NCI-H146 (cell line): ENCODE measurements around the gene ASPN.

Experiments
- DNase-seq: peaks from one replicate; lab custom pipeline; 2025; lab: John Stamatoyannopoulos, UW

Gene ASPN

DNA sequence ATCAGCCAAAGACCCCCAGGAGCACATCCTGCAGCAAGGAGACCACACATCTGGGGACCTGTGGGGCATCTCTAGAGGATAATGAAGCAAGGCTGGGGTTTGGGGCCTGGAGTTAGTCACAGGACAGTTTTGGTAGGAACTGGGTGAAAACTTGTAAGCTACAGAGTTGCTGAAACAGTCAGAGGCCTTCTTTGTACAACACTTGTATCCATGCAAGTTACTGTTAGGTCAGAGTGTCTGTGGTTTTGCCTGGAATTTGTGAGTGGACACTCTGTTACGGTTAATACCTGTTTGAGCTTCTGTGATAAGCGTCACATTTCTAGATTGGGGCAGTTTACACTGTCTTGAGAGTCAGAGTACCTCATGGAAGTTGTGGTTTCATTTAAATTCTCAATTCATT is 22.6 kb upstream of the ASPN start:
- DNase-seq, result no peak

DNA sequence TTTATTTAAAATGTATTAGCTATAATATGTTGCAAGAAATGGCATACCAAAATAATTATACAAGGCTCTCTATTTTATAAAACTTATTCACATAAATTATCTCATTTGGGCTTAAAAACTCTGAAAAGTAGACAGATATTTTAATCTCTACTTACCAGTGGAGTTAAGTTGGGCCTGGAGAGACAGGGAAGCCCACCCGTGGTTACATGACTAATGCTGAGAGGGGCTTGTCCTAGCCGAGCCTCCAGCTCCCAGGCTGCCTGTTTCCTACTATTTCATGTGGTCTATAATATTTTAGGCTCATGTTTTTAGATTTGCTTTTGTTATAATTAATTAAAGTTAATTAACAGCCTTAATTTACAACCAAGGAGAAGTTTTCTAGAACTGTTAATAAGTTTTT is 20.9 kb upstream of the ASPN start:
- DNase-seq, result no peak

DNA sequence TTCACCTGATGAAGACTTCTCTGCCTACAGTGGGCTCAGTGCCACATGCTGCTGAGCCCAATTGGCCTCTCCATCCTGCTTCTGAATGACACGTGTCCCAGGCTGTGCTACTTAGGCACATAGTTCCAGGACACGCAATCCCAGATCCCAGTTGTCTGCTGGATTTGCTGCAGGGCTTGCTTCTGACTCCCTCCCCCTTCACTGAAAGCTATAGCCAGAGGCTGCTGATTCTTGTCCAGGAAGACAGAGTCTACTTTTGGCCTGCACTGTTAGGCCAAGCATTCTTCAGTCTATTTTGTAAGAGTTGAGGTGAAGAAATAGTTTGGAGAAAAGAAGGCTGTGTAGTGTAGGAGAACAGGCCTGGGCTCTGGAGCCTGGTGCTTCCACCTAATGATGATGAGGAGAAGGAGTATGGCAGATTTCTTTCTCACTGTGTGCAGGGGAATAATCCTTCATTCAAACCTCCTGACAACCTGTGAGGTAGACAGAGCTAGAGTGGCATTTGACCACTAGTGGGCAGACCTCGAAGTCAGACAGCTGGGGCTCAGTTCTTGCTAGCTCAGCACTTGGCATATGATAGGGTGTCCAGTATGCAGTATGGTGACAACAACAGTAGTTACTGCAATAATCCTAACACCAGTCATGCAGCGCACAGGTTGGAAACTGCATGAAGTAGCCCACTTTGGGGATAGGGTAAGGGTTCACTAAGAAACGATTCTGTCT is 19.5 kb upstream of the ASPN start:
- peak; percentile 4 for DNase-seq

DNA sequence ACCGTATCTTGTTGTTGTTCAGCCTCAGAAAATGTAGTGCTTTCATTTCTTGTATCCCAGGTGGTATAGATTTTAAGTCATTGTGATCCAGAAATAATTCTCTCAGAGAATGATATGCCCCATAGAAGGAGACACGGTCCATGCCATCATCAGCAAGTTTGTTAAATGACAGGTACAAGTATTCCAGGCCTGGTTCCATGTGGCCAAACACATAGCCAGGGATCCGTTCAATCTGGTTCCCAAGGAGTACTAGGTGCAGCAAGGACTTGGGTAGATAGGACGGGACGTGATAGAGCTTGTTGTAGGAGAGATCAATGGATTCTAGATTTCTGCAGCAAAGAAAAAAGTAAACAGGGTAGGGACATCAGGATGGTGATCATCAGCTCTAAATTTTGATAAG is 18.4 kb upstream of the ASPN start:
- DNase-seq, result no peak

DNA sequence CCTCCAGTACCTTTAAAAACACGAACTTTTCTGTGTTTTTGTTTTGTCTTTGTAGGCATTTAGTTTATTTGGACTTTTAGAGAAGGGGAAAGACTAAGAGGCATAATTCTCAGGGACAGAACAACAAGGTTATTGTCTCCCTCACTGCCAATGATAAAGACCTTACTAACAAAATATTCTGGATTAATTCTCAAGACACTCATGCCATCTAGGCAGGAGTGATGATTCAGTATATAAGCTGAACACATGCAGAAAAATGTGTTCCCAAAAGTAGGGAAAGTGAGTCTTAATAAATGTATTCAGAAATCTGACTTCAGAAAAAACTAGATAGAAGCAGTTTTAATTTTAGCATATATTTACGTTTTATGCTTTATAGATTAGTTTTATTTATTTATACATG is 17.4 kb upstream of the ASPN start:
- DNase-seq, result no peak

DNA sequence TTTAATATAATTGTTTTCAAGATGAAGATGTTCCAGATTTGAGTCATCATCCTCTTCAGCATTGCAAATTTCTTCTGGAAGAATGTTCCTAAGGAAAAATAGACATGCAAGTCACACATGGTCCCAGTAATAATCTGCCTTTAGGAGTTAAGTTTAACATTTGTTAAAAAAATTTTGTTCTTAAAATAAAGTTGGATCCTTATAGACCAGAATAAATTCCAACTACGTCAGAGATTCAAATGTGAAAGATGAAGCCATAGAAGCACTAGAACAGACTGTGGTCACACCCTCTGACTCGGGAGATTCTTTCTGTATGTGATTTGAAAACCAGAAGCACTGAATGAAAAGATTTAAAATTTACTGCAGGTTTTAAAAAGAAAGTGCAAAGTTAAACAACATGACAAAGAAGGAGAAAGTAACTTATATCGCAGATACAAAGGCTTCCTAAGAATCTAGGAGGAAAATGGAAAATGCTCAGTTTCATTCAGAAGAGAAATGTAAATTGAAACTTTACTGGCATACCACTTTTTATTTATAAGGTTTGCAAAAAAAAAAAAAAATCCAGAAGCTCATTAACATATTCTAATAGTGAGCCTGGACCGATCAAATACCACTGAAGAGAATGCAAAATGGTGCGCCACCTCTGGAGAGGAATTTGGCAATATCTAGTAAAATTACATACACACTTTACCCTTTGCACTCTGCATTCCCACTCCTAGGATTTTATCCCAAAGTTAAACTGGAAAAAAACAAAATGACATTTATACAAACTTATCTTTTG is 14.3 kb upstream of the ASPN start:
- no peak for DNase-seq

DNA sequence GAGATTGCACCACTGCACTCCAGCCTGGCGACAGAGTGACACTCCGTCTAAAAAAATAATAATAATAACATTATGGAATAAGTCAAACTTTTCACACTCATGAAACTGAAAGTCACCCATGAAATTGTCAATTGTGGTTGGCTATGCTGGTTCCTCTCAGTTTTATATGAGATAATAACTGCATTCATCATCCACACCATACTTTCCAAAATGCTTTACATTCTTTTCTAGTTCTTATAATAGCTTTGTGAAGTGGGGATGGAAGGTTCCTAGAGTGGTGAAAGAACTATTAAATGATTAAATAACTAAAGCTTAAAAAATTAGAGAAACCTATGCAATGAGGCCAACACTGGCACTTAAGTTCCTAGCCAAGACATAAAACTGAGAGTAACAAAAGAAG is 12.6 kb upstream of the ASPN start:
- no peak for DNase-seq

DNA sequence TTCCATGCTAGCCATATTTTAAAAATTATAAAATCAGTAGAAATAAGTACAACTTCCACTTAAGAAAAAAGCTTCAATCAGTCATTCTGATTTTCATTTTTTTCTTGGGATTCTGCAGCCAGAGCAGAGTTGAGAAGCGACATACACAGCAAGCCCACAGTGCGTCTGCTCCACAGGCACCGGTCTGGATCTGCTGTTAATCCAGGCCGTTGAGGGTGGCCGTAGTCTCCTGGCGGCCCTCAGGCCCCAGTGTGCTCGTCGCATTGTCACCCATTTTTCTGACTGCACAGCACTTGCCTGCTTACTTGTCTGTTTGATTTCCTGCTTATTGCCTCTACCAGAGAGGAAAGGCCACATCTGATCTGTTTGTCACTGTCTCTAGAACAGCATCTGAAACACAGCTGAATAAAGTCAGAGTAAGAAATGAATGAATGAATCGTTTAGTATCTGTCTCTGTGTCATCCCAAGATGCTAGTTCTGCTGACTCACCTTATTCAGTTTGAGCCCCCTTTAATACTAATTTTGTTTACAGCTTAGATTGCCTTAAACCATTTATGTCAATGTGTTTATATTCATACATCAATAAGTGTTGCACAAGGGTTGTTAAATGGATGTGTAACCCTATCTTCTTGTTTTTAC is 11.6 kb upstream of the ASPN start:
- DNase-seq, result no peak

DNA sequence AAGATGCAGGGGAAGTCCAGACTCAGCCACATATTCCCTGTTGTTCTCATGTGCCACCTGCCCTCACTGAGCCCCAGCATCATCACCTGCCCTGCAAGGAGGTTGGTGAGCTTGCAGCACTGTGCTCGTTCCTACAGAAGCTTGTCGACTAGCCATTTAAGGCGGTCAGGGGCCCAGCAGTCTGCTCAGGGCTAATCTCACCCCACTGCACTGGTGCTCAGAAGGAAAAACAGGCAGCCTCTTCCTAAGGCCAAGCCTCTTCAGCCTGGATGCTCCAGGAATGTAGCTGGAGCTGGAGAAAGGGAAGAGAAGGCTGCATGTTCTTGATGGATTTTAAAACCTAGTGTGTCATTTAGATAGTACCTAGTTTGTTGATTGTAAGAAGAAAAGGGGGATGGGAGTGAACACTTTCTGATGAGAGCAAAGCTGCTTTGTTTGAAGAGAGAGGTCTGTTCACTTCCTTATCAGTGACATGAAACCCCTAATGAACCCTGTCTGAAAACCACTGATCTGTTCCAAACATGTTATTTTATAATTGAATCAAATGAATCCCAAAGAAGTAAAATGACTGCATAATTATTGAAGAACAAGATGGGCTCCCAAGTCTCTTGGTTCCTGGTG is 10.6 kb upstream of the ASPN start:
- peak; percentile 46 for DNase-seq

DNA sequence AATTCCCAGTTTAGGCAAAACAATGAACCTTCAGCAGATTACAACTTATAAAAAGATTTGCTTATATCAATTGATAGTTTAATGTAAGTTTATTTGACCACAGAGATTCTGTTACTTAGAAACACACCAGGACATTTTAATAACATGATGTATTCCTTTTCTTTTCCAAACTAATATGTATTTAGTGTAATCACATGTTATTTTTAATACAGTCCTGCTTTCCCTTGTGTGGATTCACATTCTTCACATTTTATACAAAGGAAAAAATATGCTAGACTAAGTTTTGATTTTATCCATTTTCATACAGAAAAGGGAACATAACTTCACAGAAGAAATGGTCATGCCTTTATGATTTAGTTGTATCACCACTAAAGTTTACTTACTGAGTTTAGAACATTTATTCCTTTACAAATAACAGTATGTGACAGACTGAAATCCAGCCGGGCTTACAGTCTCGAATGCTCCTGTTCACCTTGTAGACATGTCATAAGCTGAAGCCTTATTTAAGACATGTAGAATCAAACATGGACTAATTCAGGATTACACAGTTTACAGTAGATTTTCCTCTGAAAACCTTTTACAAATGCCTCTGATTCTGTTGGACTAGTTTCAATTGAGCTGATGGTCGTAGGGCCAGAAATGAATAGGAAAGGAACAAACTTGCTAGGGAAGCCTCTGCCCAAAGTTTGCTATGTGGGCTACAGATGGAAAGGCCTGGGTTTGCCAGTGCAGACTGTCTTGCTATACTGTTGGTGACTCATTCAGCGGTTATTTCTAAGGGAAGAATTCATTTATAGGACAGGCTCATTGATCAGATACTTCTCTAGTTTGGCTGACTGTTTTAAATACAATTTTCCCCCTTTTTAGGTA is 6.6 kb upstream of the ASPN start:
- DNase-seq, result no peak

DNA sequence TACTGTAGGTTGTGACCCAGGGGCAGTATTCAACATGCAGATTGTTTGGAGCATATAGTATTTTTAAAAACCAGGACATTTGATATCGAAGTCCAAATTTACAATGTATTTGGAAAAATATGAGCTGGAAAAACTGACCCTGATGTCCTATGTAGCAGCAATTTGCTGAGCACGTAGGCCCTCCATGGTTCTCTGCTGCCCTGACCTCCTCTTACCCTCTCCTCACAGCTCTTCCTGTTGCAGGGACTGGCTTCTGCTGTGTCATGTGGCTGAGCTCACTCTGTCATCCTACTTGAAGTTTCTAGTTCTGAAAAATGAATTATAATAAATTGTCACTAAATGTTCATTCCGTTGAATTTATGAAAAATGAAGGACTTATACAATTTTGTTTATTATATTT is 4.1 kb upstream of the ASPN start:
- no peak for DNase-seq

DNA sequence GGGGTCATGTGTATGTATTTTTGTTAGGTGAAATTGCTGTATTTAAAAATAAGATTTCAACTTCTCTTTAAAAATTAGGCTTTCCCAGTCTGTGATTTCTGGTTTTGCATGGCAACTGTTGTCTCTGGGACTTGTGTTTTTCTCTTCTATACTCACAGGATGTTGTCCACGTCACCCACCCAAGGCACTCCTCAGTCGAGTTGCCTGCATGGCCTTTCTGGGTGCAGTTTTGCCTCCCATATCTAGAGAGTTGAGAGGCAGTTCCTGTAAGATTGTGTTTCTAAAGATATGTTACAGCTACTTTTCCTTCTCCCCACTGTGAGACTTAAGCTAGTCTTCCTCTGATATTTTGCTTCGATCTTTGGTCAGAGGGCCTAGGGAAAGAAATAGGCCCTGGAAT is 2.3 kb upstream of the ASPN start:
- no peak for DNase-seq

DNA sequence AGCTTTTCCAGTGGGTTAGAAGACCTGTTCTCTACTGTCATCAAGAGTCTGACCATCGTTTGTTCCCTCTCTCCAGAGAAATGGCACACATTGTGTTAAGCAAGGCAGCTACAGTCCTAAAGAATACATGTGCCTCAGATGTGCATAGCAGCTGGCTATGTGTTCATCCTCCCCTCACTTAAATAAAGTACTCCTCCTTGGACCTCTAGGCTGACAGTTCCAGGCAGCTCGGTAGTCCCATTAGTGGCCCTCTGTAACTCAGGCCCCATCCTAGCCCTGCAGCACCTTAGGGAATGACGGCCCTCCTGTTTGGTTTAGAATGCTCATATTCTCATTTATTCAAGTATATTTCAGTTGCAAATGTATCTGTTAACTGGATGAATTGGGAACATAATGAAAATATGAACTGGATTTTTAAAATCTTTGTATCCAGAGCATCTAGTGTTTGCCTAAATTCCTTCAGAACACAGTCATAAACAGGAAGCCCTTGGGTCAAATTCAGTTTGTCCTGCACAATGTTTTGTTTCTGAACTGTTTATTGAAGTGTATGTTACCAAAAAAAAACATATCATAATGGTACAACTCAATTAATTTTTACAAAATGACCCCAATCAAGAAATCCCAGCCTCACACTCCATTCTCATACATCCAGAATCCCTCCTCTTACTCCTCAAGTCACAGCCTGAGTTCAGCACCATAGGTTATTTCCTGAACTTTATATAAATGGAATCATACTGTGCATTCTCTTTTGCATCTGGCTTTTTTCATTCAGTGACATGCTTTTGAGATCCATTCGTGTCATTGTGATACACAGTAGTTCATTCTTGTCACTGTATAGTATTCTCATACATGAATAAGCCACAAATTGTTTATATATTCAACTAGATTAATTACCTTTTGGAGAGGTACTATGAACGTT is 1.6 kb upstream of the ASPN start:
- DNase-seq, result no peak

DNA sequence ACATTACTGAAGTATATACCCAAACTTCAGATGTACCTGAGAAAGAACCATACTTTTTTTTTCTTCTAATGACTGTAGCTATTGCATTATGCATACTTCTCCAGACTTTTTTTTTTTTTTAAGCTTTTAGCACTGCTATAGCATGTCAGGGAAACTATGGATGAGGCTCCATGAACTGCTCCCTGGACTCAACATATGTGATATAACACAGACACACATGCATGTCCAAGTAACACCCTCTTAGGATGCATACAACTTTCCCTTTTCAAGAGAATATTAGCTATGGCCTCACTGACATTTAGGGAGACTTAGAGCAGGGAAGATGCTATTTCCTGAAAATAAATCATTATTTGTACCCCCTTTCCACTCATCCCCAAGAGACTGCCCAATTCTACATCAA is 499 bp upstream of the ASPN start:
- no peak for DNase-seq

DNA sequence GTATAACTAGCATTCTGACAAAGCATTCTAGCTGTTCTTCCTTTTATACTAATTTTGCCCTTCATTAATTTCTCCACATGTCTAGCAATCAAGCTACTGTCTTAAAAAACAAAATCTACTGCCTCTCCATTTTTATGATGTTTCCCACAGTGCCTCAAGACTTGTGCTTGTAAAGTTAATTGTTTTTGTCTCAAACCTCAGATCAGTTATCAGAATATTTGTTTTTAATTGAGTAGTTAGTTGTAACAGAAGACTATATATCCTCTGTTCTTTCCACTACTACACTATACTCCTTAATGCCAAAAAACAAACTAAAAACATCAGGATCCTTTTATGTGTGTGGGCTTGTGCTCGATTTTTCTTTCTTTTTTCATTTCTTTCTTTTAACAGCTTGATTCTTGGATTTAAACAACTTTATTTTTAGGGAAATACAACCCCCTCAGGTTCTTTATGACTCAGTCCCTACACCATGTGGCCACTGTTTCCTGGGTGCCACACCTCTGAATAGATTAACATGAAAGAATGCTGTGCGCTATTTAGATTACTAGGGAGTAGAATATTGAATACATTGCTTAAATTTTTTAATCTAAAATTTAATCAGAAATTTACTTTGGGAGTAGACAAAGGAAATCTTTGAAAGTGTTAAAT is 1.2 kb downstream of the ASPN start:
- DNase-seq, result no peak

DNA sequence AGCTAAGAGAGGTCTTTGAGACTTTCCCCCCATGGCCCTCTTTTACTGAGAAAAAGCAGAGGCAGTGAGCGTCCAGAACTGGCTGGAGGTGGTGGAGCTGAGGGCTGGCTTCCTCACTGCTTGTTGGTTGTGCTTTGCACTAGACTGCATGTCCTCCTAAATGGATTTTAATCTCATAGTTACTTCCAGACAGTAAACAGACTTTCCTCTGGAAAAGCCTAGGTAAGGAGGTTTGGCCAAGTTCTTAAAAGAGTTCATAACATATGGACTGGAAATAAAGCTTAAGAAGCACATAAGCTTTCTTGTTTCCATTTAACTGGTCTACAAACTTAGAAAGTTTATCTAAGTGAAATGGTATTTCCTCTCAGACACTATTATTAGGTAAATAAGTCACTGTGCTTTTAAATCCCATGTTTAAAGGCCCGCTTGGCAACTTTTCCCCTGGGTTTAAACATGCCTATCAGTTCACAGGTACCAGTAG is 2.0 kb downstream of the ASPN start:
- no peak for DNase-seq

DNA sequence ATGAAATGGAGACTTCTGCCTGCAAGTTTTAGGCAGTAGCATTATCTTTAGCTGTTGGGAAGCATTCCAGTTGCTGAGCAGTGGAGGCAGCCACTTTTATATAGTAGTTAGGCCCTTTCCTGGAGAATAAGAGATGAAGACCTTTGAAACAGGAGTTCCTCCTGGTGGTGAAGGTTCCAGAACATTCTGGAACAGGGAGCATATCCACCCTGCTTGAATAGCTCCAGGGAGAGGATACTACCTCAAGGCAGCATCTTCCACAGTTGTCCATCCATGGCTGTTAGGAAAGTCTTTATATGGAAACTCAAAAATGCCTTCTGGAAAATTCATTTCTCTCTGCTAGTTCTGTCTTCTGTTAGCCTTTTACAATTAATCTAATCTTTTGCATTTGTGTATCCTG is 3.0 kb downstream of the ASPN start:
- no peak for DNase-seq

DNA sequence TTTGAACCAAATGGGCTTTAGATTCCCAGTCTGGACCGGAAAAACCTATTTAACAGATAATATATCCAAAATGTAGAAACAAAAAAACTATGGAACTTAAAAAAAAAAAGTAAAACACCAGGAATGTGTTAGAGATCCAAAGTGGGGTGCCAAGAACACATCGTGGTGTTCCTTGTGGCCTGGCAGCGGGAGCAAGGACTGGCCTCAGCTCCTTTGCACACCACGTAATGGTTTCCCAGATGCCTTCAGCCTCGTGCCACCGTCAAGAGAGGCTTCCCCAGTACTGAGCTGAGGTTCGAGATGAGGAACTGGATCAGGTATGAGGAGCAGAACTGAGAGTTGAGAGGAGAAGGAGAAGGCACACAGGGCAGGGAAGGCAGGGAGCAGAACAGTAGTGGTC is 3.5 kb downstream of the ASPN start:
- DNase-seq, result no peak

DNA sequence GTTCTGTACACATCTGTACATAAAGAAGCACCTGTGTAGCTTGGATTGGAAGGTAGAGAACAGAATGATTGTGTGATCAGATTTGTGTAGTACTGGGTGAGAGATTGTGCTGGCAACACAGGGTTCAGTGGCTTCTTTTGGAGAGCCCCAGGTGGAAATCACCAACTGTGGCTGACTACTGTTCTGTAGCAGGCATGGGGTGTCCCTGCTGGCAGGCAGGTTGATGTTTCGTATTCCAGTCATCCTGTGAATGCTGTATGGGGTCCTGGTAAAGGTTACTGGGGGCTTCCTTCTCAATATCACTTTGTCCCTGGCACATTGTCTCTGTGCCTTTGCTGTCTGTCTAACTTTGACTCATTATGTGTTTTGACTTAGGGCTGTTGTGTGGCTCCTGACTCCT is 5.3 kb downstream of the ASPN start:
- DNase-seq, result no peak

DNA sequence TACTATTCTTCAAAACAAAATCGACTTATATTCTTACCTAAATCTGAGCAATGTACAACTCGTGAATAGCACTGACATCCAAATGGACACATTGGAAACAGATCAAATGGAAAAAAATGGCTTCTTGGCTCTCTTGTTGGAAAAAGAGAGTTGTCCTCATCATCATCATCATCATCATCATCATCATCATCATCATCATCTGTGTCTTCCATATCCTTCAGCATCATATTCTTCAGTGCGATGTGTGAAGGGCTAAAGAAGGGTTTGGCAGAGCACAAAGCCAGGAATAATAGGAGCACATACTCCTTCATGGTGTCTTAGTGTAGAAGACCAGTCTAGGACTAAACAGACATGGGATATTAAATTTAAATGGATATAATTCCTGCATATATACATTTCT is 7.7 kb downstream of the ASPN start:
- no peak for DNase-seq
